HepG2 (cell line): ENCODE results near the gene WIPF2. TPM values are rescaled to one million over a fixed set of nuclear protein-coding genes. Genes with fewer than 3 reads are reported as not detected.

Source experiments
- ETS1 ChIP-seq: sonication (generic); formaldehyde crosslinking; IDR thresholded peaks from 2 replicates; pipeline ENCODE4 v1.4.0; 2020; ENCODE audit warnings: missing genetic modification reagents
- HMG20B ChIP-seq: conservative IDR thresholded peaks from 2 replicates; pipeline ENCODE4 v1.6.1; 2016; ENCODE audit warnings: missing genetic modification reagents, missing compliant biosample characterization
- KIAA2018 ChIP-seq: sonication (generic); formaldehyde crosslinking; IDR thresholded peaks from 2 replicates; pipeline ENCODE4 v1.5.0; 2020; ENCODE audit warnings: mild to moderate bottlenecking, missing genetic modification reagents, borderline replicate concordance
- KLF12 ChIP-seq: sonication (generic); formaldehyde crosslinking; IDR thresholded peaks from 2 replicates; pipeline ENCODE4 v1.4.0; 2020; ENCODE audit warnings: missing genetic modification reagents, borderline replicate concordance
- KLF13 ChIP-seq: sonication (generic); formaldehyde crosslinking; IDR thresholded peaks from 2 replicates; pipeline ENCODE4 v1.4.0; 2020; ENCODE audit warnings: mild to moderate bottlenecking, missing genetic modification reagents
- NCOR1 ChIP-seq: fragments of 200-600 bp; sonication (generic); IDR thresholded peaks from 2 replicates; pipeline ENCODE4 v1.7.0; 2017; ENCODE audit warnings: antibody characterized with exemption, low read length, borderline replicate concordance
- SOX5 ChIP-seq: IDR thresholded peaks from 2 replicates; pipeline ENCODE4 v1.6.1; 2016; ENCODE audit warnings: borderline replicate concordance
- UBTF ChIP-seq: sonication (generic); formaldehyde crosslinking; IDR thresholded peaks from 2 replicates; pipeline ENCODE4 v1.4.0; 2020; ENCODE audit warnings: mild to moderate bottlenecking, missing genetic modification reagents
- ZBTB49 ChIP-seq: sonication (generic); formaldehyde crosslinking; IDR thresholded peaks from 2 replicates; pipeline ENCODE4 v1.4.0; 2020; ENCODE audit warnings: missing genetic modification reagents, borderline replicate concordance
- ZMYM4 ChIP-seq: sonication (generic); formaldehyde crosslinking; IDR thresholded peaks from 2 replicates; pipeline ENCODE4 v1.8.1; 2023; ENCODE audit warnings: mild to moderate bottlenecking, missing genetic modification reagents
- ZNF569 ChIP-seq: sonication (generic); formaldehyde crosslinking; IDR thresholded peaks from 2 replicates; pipeline ENCODE4 v1.5.0; 2020; ENCODE audit warnings: mild to moderate bottlenecking, missing genetic modification reagents, moderate library complexity, borderline replicate concordance
- ZNF598 ChIP-seq: sonication (generic); formaldehyde crosslinking; IDR thresholded peaks from 2 replicates; pipeline ENCODE4 v1.5.1; 2020; ENCODE audit warnings: mild to moderate bottlenecking, missing genetic modification reagents, borderline replicate concordance
- ZNF616 ChIP-seq: sonication (generic); formaldehyde crosslinking; IDR thresholded peaks from 2 replicates; pipeline ENCODE4 v1.5.0; 2020; ENCODE audit warnings: low read depth, mild to moderate bottlenecking, missing genetic modification reagents
- ZNF629 ChIP-seq: sonication (generic); formaldehyde crosslinking; conservative IDR thresholded peaks from 2 replicates; pipeline ENCODE4 v1.5.0; 2020; ENCODE audit warnings: missing genetic modification reagents
- polyA plus RNA-seq, 8 experiments: library from polyadenylated mRNA; depleted of rRNA in 3 of 8; stranded (reverse) in 7 of 8; unstranded in 1 of 8; fragments of >200 nt; fragmentation: Illumina TruSeq in 4 of 8; extraction: Trizol in 4 of 8; gene quantifications; 2 replicates each; pipeline versions ENCODE4 v1.2.1 to v1.2.3, GENCODE V29; 2011 to 2016; ENCODE audit warnings: low read depth in 4 of 8, missing spikeins in 1 of 8, mixed read lengths in 1 of 8; ENCODE audit not compliant: insufficient read depth in 1 of 8
- total RNA-seq, 5 experiments: library from RNA; depleted of rRNA; stranded (reverse); fragments of >200 nt; fragmentation: Illumina TruSeq; extraction: Trizol; gene quantifications; 2 replicates each; pipeline ENCODE4 v1.2.3, GENCODE V29; 2016; ENCODE audit warnings: low read depth in 1 of 5

The WIPF2 gene
- total and polyA plus RNA-seq, 2 of the 13 experiments (the other 11 are each of a cell fraction or from before 2014, with no cell fraction given): 7.2 to 10.8 TPM

- TF ChIP-seq ZBTB49 (CRISPR knock-in tag) (no peak; the same call in 1 of the 2 replicates), UBTF (peak; percentile 61), KLF13 (CRISPR knock-in tag) (no peak), KLF12 (CRISPR knock-in tag) (0 out of 2 replicates have a peak, but pooled peaks have one; percentile 20), ETS1 (peak; percentile 18; the same call in 1 of the 2 replicates), KIAA2018 (CRISPR knock-in tag) (no peak), ZMYM4 (peak; percentile 94), ZNF629 (CRISPR knock-in tag) (no peak), NCOR1 (peak; percentile 43; the same call in 1 of the 2 replicates), ZNF569 (CRISPR knock-in tag) (no peak), SOX5 (CRISPR knock-in tag) (no peak), ZNF616 (CRISPR knock-in tag) (no peak), ZNF598 (CRISPR knock-in tag) (no peak), HMG20B (0 out of 2 replicates have a peak, but pooled peaks have one; percentile 47)
Observed at GRCh38 chr17:40218740-40219593, at the start of gene WIPF2 (continued).
